OCI-LY1 (cell line): ENCODE measurements around the gene ARHGAP24.

Source experiments
- CTCF ChIP-seq: fragments of 200-600 bp; sonication (generic), shearing (Covaris generic); IDR thresholded peaks from 2 replicates; pipeline ENCODE4 v1.5.1; 2017; ENCODE audit warnings: mild to moderate bottlenecking, antibody characterized with exemption, low read length, moderate library complexity, mixed read lengths
- EZH2 ChIP-seq: fragments of 200-600 bp; sonication (generic), shearing (Covaris generic); IDR thresholded peaks from 2 replicates; pipeline ENCODE4 v1.8.0; 2017; ENCODE audit warnings: borderline replicate concordance, mixed run types, mild to moderate bottlenecking, antibody characterized with exemption, low read length, moderate library complexity, mixed read lengths

- TF ChIP-seq CTCF = no peak
- no peak for TF ChIP-seq EZH2
Measured at GRCh38 chr4:85965529-85965928, 490.6 kb downstream of the ARHGAP24 start.
